ENCODE results near the gene DEUP1. TPM values are rescaled to one million over a fixed set of nuclear protein-coding genes. Genes with fewer than 3 reads are reported as not detected.

DEUP1 gene
- total and polyA plus RNA-seq, 2 donors (not counting 1 experiment from before 2014, with no cell fraction given) = not detected

GRCh38 chr11:93285430-93285829 is 45.1 kb upstream of the DEUP1 start:
- Histone ChIP-seq H3K36me3 (replicated peaks in 1 of 2; ENCODE audit: control extremely low read depth in 1 of 2, control insufficient read depth in 1 of 2, extremely low read depth in 1 of 2, insufficient read depth in 2 of 2, low read length in 1 of 2) (no peaks in the 10 kb centered on the region), H3K27ac (ENCODE audit: low read length in 2 of 2) (no peak overlapping the region), H3K9me3 (ENCODE audit: control extremely low read depth in 1 of 3, control insufficient read depth in 2 of 3, insufficient read depth in 1 of 3, low read length in 2 of 3) (no peaks in the 10 kb centered on the region), H2AFZ (ENCODE audit: insufficient read depth, low read depth, low read length, poor library complexity, severe bottlenecking) (no peak overlapping the region), H3K4me2 (replicated peaks; ENCODE audit: low read depth, low read length, poor library complexity, severe bottlenecking) (no peak overlapping the region), H4K20me1 (ENCODE audit: control insufficient read depth, insufficient read depth, low read length, poor library complexity, severe bottlenecking) (no peaks in the 10 kb centered on the region), H3K79me2 (ENCODE audit: control insufficient read depth, insufficient read depth, low read length) (no peaks in the 10 kb centered on the region), H3K9ac (ENCODE audit: low read length) (no peak overlapping the region), H3K4me3 (ENCODE audit: control extremely low read depth in 1 of 5, extremely low read depth in 1 of 5, insufficient read depth in 1 of 5, low read depth in 2 of 5, low read length in 4 of 5) (no peak overlapping the region), H3K4me1 (ENCODE audit: control insufficient read depth in 2 of 2, insufficient read depth in 2 of 2, low read length in 2 of 2) (no peaks in the 10 kb centered on the region), H3K27me3 (replicated peaks in 1 of 4; ENCODE audit: control extremely low read depth in 1 of 4, control insufficient read depth in 3 of 4, insufficient read depth in 4 of 4, low read length in 3 of 4) (no peaks in the 10 kb centered on the region)
- Mint-ChIP-seq H3K9me3 (ENCODE audit: insufficient read depth) (no peaks in the 10 kb centered on the region), H3K4me1 (no peaks in the 10 kb centered on the region), H3K4me3 (no peak overlapping the region), H3K27me3 (peaks cover 5% of the 10 kb centered on the region), H3K27ac (no peak overlapping the region)
- WGBS (ENCODE audit: insufficient coverage) = 50% methylated on average over 2 of the region's 2 CpGs
- TF ChIP-seq CTCF (IDR thresholded peaks at IDR 0.05) (no peak), EZH2 (IDR thresholded peaks at IDR 0.05; ENCODE audit: borderline replicate concordance, insufficient read depth, low read depth, low read length, poor library complexity, severe bottlenecking) (no peak)
- DNase-seq (no peak), ATAC-seq (ENCODE audit: low read depth) (no peak)
- ChIA-PET POLR2A (no interaction called here), CTCF (no interaction called here)
- intact Hi-C loops (cut with micrococcal nuclease) = no loop called here

- Histone ChIP-seq H3K79me2 (ENCODE audit: control insufficient read depth, insufficient read depth, low read length) (no peaks in the 10 kb centered on the region), H3K9me3 (ENCODE audit: control extremely low read depth in 1 of 3, control insufficient read depth in 2 of 3, insufficient read depth in 1 of 3, low read length in 2 of 3) (no peaks in the 10 kb centered on the region), H3K27me3 (replicated peaks in 1 of 4; ENCODE audit: control extremely low read depth in 1 of 4, control insufficient read depth in 3 of 4, insufficient read depth in 4 of 4, low read length in 3 of 4) (no peaks in the 10 kb centered on the region), H3K27ac (ENCODE audit: low read length in 2 of 2) (no peak overlapping the region), H2AFZ (ENCODE audit: insufficient read depth, low read depth, low read length, poor library complexity, severe bottlenecking) (no peak overlapping the region), H4K20me1 (ENCODE audit: control insufficient read depth, insufficient read depth, low read length, poor library complexity, severe bottlenecking) (no peaks in the 10 kb centered on the region), H3K36me3 (replicated peaks in 1 of 2; ENCODE audit: control extremely low read depth in 1 of 2, control insufficient read depth in 1 of 2, extremely low read depth in 1 of 2, insufficient read depth in 2 of 2, low read length in 1 of 2) (no peaks in the 10 kb centered on the region), H3K4me3 (ENCODE audit: control extremely low read depth in 1 of 5, extremely low read depth in 1 of 5, insufficient read depth in 1 of 5, low read depth in 2 of 5, low read length in 4 of 5) (no peak overlapping the region), H3K9ac (ENCODE audit: low read length) (no peak overlapping the region), H3K4me2 (replicated peaks; ENCODE audit: low read depth, low read length, poor library complexity, severe bottlenecking) (no peak overlapping the region), H3K4me1 (ENCODE audit: control insufficient read depth in 2 of 2, insufficient read depth in 2 of 2, low read length in 2 of 2) (no peaks in the 10 kb centered on the region)
- TF ChIP-seq CTCF (IDR thresholded peaks at IDR 0.05) (no peak), EZH2 (IDR thresholded peaks at IDR 0.05; ENCODE audit: borderline replicate concordance, insufficient read depth, low read depth, low read length, poor library complexity, severe bottlenecking) (no peak)
- POLR2A ChIA-PET = no interaction called here
- H3K4me3 Mint-ChIP-seq = no peak overlapping the region
- 100% methylated on average over 1 of the region's 2 CpGs for WGBS (ENCODE audit: insufficient coverage)
- intact Hi-C loops (cut with micrococcal nuclease) = no loop called here
- no peaks in the 10 kb centered on the region for H3K9me3 Mint-ChIP-seq (ENCODE audit: insufficient read depth)
- ATAC-seq (ENCODE audit: low read depth) (no peak), DNase-seq (no peak)
- H3K27me3 Mint-ChIP-seq = peaks cover 11% of the 10 kb centered on the region
- no peaks in the 10 kb centered on the region for H3K4me1 Mint-ChIP-seq
- CTCF ChIA-PET = no interaction called here
- H3K27ac Mint-ChIP-seq = no peak overlapping the region
Observed at GRCh38 chr11:93287434-93287833, 43.1 kb upstream of the DEUP1 start.
